ENCODE measurements around the gene MAST4.

MAST4 gene

GRCh38 chr5:66603881-66604280 is 7.7 kb downstream of the MAST4 start:
- DNase-seq (ENCODE audit: low read depth): no peak

- no peak for DNase-seq (ENCODE audit: low read depth)
These were observed 10.5 kb downstream of the MAST4 start for GRCh38 chr5:66606713-66607112.

DNA sequence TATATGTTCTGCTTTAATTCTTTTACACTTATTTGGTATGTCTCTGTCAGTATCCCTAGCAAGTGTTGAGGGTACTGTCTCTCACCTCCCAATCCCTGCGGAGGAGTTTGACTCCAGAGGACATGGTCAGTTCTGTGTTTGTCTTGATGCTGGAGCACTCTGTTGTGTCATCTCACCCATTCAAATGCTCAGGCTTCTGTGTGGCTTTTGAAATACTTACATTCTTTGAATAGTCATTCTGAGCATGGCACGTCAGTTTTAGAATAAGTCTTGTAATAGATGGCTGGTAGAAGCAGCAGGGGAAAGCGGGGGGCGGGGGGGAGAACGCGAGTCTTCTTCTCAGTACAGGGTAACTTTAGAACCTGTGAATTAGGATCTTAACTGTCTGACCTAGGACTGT is 12.3 kb downstream of the MAST4 start:
- DNase-seq (ENCODE audit: low read depth): no peak

DNA sequence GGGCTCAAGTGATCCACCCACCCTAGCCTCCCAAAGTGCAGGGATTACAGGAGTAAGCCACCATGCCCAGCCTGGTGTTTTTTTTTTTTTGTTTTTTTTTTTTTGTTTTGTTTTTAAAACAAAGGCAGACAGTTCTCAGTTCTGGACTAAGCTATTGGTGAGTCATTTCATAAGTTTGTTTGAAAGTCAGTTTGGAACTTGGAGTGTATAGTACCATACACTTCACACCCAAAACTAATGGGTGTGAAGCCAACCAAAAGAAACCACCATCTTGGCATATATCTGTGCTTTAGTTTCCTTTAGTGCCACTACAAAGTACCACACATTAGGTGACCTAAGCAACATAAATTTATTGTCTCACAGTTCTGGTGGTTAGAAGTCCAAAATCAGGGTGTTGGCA is 13.4 kb downstream of the MAST4 start:
- no peak for DNase-seq (ENCODE audit: low read depth)

DNA sequence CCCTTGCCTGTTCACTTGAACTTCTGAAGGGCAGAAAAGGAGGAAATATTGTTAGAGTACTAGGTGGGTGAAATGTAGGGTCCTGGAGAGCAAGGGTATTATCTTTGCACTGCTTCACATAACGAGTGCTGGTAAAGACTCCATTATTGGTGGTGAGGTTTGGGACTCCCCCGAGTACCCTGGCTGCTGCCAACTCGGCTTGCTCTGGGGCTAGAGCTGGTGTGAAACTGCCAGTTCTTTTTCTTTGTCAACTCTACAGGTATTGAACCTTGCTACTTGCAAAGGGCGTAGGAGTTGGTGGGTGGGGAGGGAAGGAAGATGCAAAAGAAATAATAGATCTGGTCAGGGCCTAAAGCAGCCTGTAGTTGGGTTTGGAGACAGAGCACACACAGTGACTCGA is 16.0 kb downstream of the MAST4 start:
- no peak for DNase-seq (ENCODE audit: low read depth)

GRCh38 chr5:66615136-66615535 is 18.9 kb downstream of the MAST4 start:
- DNase-seq (ENCODE audit: low read depth): no peak

GRCh38 chr5:66615894-66616293 is 19.7 kb downstream of the MAST4 start:
- no peak for DNase-seq (ENCODE audit: low read depth)

DNA sequence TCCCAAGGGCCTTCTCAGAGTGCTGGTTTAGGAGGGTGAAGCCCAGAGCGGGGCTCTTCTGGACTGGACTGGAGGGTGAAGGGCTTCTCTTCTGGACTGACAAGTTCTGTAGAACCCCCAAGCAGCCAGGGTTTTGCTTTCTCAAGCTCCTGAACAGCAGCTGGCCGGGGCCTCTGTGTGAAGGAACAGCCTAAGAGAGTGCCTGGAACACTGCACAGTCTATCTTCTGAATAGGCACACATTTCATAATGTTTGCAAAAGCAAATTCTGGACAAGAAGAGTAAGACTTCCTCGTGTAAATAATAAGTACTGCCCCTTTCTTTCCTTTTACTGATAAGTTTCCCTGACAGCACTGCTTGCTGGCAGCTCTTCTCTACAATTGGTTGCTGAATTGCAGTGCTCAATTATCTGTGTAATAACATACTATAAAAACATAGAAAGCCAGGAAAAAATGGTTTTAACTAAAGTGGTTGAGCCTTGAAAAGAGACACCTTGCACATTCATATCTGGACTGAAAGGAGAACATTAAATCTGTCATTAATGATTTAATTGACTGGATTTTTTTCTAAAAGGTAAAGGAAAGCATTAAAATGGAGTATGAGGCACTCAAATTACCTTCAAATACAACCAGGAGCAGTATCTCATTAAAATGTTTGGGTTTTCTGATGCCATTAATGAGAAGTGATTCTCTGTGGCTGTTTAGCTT is 20.5 kb downstream of the MAST4 start:
- DNase-seq (ENCODE audit: low read depth): no peak

- DNase-seq (ENCODE audit: low read depth): no peak
These were observed 21.2 kb downstream of the MAST4 start for GRCh38 chr5:66617226-66617861.

DNA sequence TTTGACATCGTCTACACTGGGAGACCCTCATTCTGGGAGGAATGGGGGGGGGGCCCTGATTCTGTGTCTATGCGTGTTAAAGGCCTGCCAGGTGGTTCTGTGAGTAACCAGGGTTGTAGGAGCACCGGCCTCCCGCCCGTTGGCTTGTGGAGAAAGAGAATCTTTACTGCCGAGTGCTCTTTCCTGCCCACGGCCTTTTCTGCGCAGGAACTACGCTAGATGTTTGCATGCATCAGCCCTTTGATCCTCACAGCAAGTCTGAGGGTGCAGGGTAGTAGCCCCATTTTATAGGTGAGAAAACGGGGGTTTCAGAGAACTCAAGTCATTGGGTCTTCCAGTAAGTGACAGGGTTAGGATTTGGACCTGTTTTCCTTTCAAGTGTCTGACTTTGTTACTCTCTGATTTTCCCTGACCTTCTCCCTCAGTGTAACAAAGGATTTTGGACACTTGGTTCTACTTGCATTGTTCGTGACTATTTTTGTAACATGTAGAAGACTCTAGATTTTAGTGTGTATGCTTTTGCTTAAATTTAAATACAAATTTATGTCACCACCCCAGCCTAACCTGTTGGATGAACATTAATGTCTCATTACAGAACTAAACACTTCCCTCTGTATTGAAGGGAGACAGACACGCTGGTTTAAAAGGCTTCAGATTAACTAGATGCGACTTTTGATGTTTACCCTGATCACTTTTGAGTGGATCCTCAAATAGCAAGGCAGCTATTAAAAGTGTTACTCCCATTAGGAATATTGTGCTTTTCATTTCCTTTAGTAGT is 22.0 kb downstream of the MAST4 start:
- DNase-seq (ENCODE audit: low read depth): no peak

GRCh38 chr5:66620711-66621110 is 24.5 kb downstream of the MAST4 start:
- DNase-seq (ENCODE audit: low read depth): no peak

DNA sequence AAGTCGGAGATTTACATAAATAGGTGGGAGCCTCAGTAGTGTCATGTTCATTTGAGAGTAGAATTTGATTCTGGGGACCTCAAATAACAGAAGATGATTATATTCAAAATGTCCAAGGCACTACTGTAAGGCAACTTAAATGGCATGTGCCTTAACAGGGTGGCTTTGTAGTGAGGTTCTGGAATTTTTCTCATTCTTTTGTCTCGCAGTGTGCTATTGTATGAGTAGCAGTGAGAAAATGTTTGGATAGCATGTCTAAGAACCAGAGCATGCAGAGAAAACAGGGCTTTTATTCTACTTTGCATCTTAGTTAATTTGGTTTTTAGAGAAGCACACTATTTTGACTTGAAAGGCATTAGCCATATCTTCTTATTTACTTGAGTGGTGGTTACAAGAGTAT is 25.0 kb downstream of the MAST4 start:
- no peak for DNase-seq (ENCODE audit: low read depth)

DNA sequence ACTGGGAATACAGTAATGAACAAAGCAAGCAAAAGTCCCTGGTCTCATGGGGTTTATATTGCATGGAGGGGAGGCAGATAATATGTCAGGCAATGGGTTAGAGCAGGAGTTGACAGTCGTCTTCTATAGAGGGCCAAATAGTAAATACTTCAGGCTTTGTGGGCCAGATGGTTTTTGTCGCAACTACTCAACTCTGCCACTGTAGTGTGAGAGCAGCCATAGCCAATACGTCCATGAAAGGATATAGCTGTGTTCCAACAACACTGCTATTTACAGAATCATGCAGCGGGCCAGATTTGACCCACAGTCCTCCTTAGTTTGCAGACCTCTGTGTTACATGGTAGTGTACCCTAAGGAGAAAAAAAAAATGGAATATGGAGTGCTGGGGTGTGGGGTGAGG is 25.5 kb downstream of the MAST4 start:
- DNase-seq (ENCODE audit: low read depth): no peak

DNA sequence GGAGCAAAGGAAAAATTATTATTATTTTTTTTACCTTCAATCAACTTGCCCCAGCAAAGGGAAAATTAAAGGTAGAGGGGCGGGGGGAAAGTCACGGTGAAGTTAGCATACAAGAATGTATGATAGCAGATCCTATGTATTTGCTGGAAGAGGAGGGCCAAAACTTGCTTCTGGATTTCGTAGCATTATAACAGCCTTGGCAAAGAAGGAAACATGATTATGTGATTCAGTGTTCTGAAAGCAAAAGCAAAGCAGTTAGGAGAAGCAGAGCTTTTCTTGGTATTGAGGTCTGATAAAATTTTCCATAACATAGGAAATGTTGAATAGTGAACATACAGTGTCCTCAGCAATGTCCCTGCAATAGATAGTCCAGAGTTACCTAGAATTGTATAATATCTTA is 32.4 kb downstream of the MAST4 start:
- no peak for DNase-seq (ENCODE audit: low read depth)

DNA sequence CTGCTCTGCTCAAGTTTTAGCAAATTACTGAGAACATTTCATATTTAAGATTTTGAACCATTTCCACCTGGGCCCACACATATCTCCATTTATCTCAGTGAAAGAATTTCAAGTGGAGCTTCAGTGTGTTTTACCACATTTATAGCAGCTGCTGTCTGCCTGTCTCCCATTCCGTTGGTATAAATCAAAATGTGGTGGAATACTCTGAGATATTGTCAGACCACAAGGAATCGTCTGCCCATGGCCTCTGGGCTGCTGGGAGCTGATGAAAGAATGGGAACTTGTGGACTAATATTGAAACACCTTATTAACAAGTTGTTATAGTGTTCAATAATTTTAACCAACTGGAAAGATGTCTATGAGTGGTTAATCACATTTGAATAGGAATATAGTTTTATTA is 33.3 kb downstream of the MAST4 start:
- DNase-seq (ENCODE audit: low read depth): no peak

- no peak for DNase-seq (ENCODE audit: low read depth)
These were observed 37.6 kb downstream of the MAST4 start for GRCh38 chr5:66633754-66634153.

- DNase-seq (ENCODE audit: low read depth): no peak
These were observed 38.4 kb downstream of the MAST4 start for GRCh38 chr5:66634601-66635000.

DNA sequence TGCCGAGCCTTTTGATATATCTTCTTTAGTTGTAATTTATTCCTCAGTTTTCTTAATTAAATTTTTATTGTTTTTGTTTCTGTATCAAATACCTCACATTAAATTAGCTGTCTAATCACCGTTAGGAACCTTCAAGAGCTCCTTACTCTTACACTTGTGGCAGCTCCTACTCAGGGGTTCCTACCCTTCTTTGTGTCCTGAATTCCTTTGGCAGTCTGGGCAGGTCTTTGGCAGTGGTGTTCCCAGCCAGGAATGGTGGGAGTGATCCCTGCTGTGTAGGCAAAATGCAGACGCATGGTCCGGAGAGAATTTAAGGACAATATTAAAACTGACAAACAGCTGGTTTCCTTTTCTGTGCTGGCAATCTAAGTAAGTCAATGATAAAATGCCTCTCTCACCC is 41.8 kb downstream of the MAST4 start:
- no peak for DNase-seq (ENCODE audit: low read depth)

- no peak for DNase-seq (ENCODE audit: low read depth)
These were observed 42.8 kb downstream of the MAST4 start for GRCh38 chr5:66639037-66639436.

- no peak for DNase-seq (ENCODE audit: low read depth)
These were observed 46.3 kb downstream of the MAST4 start for GRCh38 chr5:66642538-66642937.

DNA sequence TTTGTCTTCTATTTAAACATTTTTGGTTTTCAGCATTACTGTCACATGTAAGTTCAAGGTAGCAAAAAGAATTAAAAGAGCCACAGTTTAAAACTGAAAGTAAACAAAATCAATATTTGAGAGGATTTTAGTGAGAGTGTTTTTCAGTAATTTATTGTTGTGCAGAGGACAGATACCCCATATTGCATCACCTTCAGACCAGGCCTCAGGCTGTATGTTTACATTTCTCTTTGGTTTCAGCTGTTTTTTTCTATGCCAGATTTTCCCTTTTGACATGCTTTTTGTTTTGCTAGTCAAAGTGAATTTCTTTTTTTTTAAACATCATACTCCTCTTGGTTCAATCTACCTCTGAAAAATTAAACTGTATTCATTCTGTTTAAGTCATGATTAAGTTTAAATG is 47.2 kb downstream of the MAST4 start:
- no peak for DNase-seq (ENCODE audit: low read depth)

DNA sequence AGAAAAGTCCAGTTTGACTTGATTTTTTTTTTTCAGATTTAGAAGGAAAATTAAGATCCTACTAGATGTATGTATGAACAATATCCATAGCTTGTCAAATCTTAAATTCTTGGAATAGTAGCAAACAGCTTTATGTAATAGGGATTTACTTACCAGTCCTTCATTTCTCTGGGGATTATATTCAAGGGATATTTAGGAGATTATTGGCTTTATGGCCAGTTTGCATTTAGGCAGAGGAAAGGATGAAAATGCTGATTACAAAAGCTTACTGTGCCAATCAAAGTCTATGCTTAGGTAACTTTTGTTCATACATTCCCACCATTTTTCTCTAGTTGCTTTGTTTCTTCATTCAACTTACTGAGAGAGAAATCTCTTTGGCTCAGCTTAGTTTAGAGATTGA is 47.9 kb downstream of the MAST4 start:
- DNase-seq (ENCODE audit: low read depth): no peak

DNA sequence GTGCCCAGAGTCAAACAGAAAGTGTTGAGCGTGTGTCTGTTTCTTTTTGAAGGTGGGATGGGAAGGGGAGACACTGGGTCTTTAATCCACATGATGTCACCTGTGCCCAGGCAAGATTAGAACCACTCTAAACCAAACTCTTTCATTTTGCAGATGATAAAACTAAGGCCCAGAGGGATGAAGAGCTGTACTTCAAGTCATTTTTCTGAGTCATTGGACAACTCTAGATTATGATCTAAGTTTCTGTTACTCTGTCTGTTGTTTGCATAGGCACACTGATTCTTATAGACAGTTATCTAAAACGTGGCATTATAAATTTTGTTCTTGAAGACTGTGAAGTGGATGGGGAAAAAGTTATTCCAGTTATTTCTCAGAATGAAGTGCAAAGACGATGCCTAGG is 48.8 kb downstream of the MAST4 start:
- DNase-seq (ENCODE audit: low read depth): no peak
